ENCODE data around the gene THAP12.
"Not testable (repeated sequence)": the region's sequence is repeated elsewhere in the genome, so short reads cannot be mapped to it uniquely, and the experiment has no call there.

Gene THAP12

GRCh38 chr11:76323375-76323774 lies 57.6 kb downstream of the THAP12 start:
- not testable (repeated sequence) for DNase-seq

- DNase-seq, result no peak
These were observed 58.0 kb downstream of the THAP12 start for GRCh38 chr11:76322942-76323341.

- no peak for DNase-seq
These were observed 58.4 kb downstream of the THAP12 start for GRCh38 chr11:76322540-76322939.

- DNase-seq, result no peak
These were observed 59.0 kb downstream of the THAP12 start for GRCh38 chr11:76321820-76322524.

GRCh38 chr11:76321340-76321739 lies 59.6 kb downstream of the THAP12 start:
- no peak for DNase-seq

GRCh38 chr11:76320929-76321328 lies 60.0 kb downstream of the THAP12 start:
- DNase-seq, result no peak

GRCh38 chr11:76319798-76320197 lies 61.1 kb downstream of the THAP12 start:
- DNase-seq, result not testable (repeated sequence)

GRCh38 chr11:76318744-76319384 lies 62.1 kb downstream of the THAP12 start:
- DNase-seq, result peak; percentile 73

GRCh38 chr11:76317296-76317695 lies 63.6 kb downstream of the THAP12 start:
- no peak for DNase-seq

- no peak for DNase-seq
These were observed 64.2 kb downstream of the THAP12 start for GRCh38 chr11:76316726-76317125.

GRCh38 chr11:76315182-76315853 lies 65.6 kb downstream of the THAP12 start:
- DNase-seq, result no peak

GRCh38 chr11:76314741-76315090 lies 66.2 kb downstream of the THAP12 start:
- no peak for DNase-seq

GRCh38 chr11:76313913-76314740 lies 66.8 kb downstream of the THAP12 start:
- DNase-seq, result no peak

GRCh38 chr11:76313271-76313670 lies 67.7 kb downstream of the THAP12 start:
- no peak for DNase-seq

- DNase-seq, result no peak
These were observed 69.9 kb downstream of the THAP12 start for GRCh38 chr11:76310832-76311595.

- no peak for DNase-seq
These were observed 72.8 kb downstream of the THAP12 start for GRCh38 chr11:76307978-76308747.

- no peak for DNase-seq
These were observed 73.5 kb downstream of the THAP12 start for GRCh38 chr11:76307396-76307795.

GRCh38 chr11:76303399-76303798 lies 77.5 kb downstream of the THAP12 start:
- DNase-seq, result no peak

- DNase-seq, result no peak
These were observed 77.9 kb downstream of the THAP12 start for GRCh38 chr11:76302996-76303395.

All from stimulated activated naive CD4-positive, alpha-beta T cell treated with Interleukin-2 at 50 U/mL for 16 hours (primary cell).